ENCODE data around the gene ABAT.
"Not testable (repeated sequence)": the region's sequence is repeated elsewhere in the genome, so short reads cannot be mapped to it uniquely, and the experiment has no call there.

ABAT gene

GRCh38 chr16:8785408-8785807 lies 111.0 kb downstream of the ABAT start:
- no peak for DNase-seq (ENCODE audit: low read depth)

GRCh38 chr16:8786316-8786715 lies 111.9 kb downstream of the ABAT start:
- DNase-seq (ENCODE audit: low read depth) = not testable (repeated sequence)

GRCh38 chr16:8788578-8789172 lies 114.3 kb downstream of the ABAT start:
- no peak for DNase-seq (ENCODE audit: low read depth)

GRCh38 chr16:8795091-8795490 lies 120.7 kb downstream of the ABAT start:
- no peak for DNase-seq (ENCODE audit: low read depth)

- DNase-seq (ENCODE audit: low read depth) = no peak
These were observed 121.4 kb downstream of the ABAT start for GRCh38 chr16:8795818-8796217.

GRCh38 chr16:8796469-8797363 lies 122.3 kb downstream of the ABAT start:
- DNase-seq (ENCODE audit: low read depth) = no peak

- peak; percentile 89 for DNase-seq (ENCODE audit: low read depth)
These were observed 123.2 kb downstream of the ABAT start, which contains the start of the genes PMM2 and TMEM186 for GRCh38 chr16:8797364-8798173. TSS of gene PMM2 (plus strand) at chr16:8797839. CDS start at chr16:8797883, 44 bp downstream. TSS of gene TMEM186 (minus strand) at chr16:8797639. CDS start at chr16:8797614, 25 bp downstream.

- DNase-seq (ENCODE audit: low read depth) = no peak
These were observed 123.7 kb downstream of the ABAT start for GRCh38 chr16:8798174-8798527.

- DNase-seq (ENCODE audit: low read depth) = no peak
These were observed 124.2 kb downstream of the ABAT start for GRCh38 chr16:8798535-8799157.

- DNase-seq (ENCODE audit: low read depth) = no peak
These were observed 127.3 kb downstream of the ABAT start for GRCh38 chr16:8801701-8802100.

- not testable (repeated sequence) for DNase-seq (ENCODE audit: low read depth)
These were observed 129.3 kb downstream of the ABAT start for GRCh38 chr16:8803733-8804132.

- DNase-seq (ENCODE audit: low read depth) = no peak
These were observed 129.9 kb downstream of the ABAT start for GRCh38 chr16:8804313-8804712.

GRCh38 chr16:8806272-8806983 lies 132.0 kb downstream of the ABAT start:
- DNase-seq (ENCODE audit: low read depth) = no peak

GRCh38 chr16:8807189-8807588 lies 132.8 kb downstream of the ABAT start:
- no peak for DNase-seq (ENCODE audit: low read depth)

GRCh38 chr16:8808009-8808408 lies 133.6 kb downstream of the ABAT start:
- DNase-seq (ENCODE audit: low read depth) = no peak

- DNase-seq (ENCODE audit: low read depth) = no peak
These were observed 134.4 kb downstream of the ABAT start for GRCh38 chr16:8808613-8809353.

- no peak for DNase-seq (ENCODE audit: low read depth)
These were observed 137.9 kb downstream of the ABAT start for GRCh38 chr16:8812162-8812843.

GRCh38 chr16:8814095-8814806 lies 139.8 kb downstream of the ABAT start:
- DNase-seq (ENCODE audit: low read depth) = no peak

GRCh38 chr16:8816967-8817655 lies 142.7 kb downstream of the ABAT start:
- DNase-seq (ENCODE audit: low read depth) = no peak
